NCI-H1694 (cell line): Measurements from ENCODE around the gene COP1.
"Not testable (repeated sequence)": the region's sequence is repeated elsewhere in the genome, so short reads cannot be mapped to it uniquely, and the experiment has no call there.

ENCODE experiments used
- DNase-seq: peaks from one replicate; lab custom pipeline; 2025; lab: John Stamatoyannopoulos, UW

The COP1 gene

GRCh38 chr1:176206961-176207902 is at the start of gene COP1:
Gene COP1 (minus strand): TSS chr1:176207286. CDS start chr1:176206978, 308 bp downstream.
- DNase-seq, result peak; percentile 93

GRCh38 chr1:176252191-176252590 is 45.1 kb upstream of the COP1 start:
- no peak for DNase-seq

GRCh38 chr1:176244851-176245250 is 37.8 kb upstream of the COP1 start:
- DNase-seq, result no peak

- DNase-seq, result no peak
Observed at GRCh38 chr1:176243746-176244145, 36.7 kb upstream of the COP1 start.

GRCh38 chr1:176241385-176242015 is 34.4 kb upstream of the COP1 start:
- DNase-seq, result no peak

GRCh38 chr1:176233657-176234056 is 26.6 kb upstream of the COP1 start:
- DNase-seq, result not testable (repeated sequence)

- DNase-seq, result no peak
Observed at GRCh38 chr1:176227579-176227978, 20.5 kb upstream of the COP1 start.

GRCh38 chr1:176225911-176226310 is 18.8 kb upstream of the COP1 start:
- DNase-seq, result no peak

- no peak for DNase-seq
Observed at GRCh38 chr1:176225479-176225875, 18.4 kb upstream of the COP1 start.

GRCh38 chr1:176222196-176222595 is 15.1 kb upstream of the COP1 start:
- no peak for DNase-seq

- no peak for DNase-seq
Observed at GRCh38 chr1:176220100-176220689, 13.1 kb upstream of the COP1 start.

- DNase-seq, result no peak
Observed at GRCh38 chr1:176217461-176218099, 10.5 kb upstream of the COP1 start.

- DNase-seq, result no peak
Observed at GRCh38 chr1:176216031-176216430, 8.9 kb upstream of the COP1 start.

- no peak for DNase-seq
Observed at GRCh38 chr1:176211396-176212165, 4.5 kb upstream of the COP1 start.

GRCh38 chr1:176208034-176208433 is 948 bp upstream of the COP1 start:
- DNase-seq, result no peak

GRCh38 chr1:176206006-176206960 is 803 bp downstream of the COP1 start:
- DNase-seq, result peak; percentile 28

GRCh38 chr1:176205332-176205914 is 1.7 kb downstream of the COP1 start:
- DNase-seq, result no peak

- DNase-seq, result not testable (repeated sequence)
Observed at GRCh38 chr1:176204655-176205054, 2.4 kb downstream of the COP1 start.

GRCh38 chr1:176203735-176204134 is 3.4 kb downstream of the COP1 start:
- DNase-seq, result no peak

- DNase-seq, result no peak
Observed at GRCh38 chr1:176201568-176201967, 5.5 kb downstream of the COP1 start.
